Endothelial cell of hepatic sinusoid (primary cell): ENCODE data around the gene TPRG1L.

ENCODE experiments used
- in situ Hi-C: cut with HindIII; loops from 2 replicates; pipeline ENCODE4 v1.10.0; 2017; ENCODE audit warnings: low sequenced_read_pairs

Gene TPRG1L

GRCh38 chr1:3626025-3626424 is 1.2 kb downstream of the TPRG1L start:
- in situ Hi-C loops, result loop anchor here (5.0 kb wide), 1 partner anchor 74 kb away; no protein-coding TSS in a partner anchor

DNA sequence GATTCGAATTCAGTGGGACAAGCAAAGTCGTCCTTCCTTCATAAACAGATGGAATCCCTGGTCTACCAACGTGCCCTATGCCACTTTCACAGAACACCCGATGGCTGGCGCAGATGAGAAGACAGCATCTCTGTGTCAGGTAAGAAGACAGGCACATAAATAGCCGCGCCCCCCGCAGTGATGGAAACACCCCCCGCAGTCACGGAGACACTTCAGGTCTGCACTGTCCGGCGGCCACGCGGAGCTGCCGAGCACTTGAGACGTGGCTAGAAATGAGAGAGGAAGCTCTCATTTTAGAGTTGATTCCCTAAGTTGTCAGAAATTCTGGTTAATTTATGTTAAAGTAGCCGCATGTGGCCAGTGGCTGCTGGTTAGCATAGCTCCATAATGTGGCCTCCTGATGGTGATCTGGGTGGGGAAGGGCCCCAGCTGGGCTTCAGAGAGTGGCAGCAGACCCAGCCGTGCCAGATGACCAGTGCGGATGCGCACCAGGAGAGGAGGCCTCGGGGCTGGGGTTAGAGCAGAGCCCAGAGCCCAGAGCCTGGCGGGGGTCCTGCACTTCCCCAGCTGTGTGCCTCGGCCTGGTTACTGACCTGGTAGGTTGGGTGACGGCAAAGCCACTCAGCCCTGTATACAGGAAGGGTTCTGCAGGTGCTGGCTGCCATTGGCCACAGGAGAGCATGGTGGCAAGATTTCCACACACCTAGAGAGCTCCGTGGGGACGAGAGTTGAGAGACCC is 2.9 kb downstream of the TPRG1L start:
- in situ Hi-C loops, result loop anchor here (5.0 kb wide), 1 partner anchor 75 kb away; no protein-coding TSS in a partner anchor

GRCh38 chr1:3628445-3628844 is 3.6 kb downstream of the TPRG1L start:
- in situ Hi-C loops, result loop anchor here (5.0 kb wide), 1 partner anchor 76 kb away; no protein-coding TSS in a partner anchor

GRCh38 chr1:3629561-3630160 is 4.8 kb downstream of the TPRG1L start:
- in situ Hi-C loops, result loop anchor here (5.0 kb wide), 1 partner anchor 77 kb away; no protein-coding TSS in a partner anchor

DNA sequence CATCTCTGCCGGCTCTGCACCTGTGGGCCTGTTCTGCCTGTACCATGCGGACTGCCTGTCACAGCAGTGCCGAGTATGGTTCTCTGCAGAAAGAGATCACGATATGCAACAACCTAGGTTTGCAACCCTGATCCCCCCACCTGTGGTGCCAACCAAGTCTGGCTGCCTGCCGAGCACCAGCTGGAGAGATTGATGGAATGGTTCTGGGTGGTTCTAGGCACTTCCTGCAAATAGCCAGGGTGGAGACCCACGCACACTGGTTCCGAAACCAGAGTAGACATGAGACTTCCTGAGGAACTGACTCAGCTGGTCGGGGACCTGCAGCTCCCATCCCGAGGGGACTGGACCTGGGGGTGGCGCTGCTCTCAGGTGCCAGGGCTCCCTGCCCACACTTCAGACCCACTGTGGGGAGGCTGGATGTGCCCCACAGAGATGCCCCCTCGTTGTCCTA is 5.4 kb downstream of the TPRG1L start:
- in situ Hi-C loops, result no loop called here

- in situ Hi-C loops, result no loop called here
These were observed 6.1 kb downstream of the TPRG1L start for GRCh38 chr1:3630914-3631313.

DNA sequence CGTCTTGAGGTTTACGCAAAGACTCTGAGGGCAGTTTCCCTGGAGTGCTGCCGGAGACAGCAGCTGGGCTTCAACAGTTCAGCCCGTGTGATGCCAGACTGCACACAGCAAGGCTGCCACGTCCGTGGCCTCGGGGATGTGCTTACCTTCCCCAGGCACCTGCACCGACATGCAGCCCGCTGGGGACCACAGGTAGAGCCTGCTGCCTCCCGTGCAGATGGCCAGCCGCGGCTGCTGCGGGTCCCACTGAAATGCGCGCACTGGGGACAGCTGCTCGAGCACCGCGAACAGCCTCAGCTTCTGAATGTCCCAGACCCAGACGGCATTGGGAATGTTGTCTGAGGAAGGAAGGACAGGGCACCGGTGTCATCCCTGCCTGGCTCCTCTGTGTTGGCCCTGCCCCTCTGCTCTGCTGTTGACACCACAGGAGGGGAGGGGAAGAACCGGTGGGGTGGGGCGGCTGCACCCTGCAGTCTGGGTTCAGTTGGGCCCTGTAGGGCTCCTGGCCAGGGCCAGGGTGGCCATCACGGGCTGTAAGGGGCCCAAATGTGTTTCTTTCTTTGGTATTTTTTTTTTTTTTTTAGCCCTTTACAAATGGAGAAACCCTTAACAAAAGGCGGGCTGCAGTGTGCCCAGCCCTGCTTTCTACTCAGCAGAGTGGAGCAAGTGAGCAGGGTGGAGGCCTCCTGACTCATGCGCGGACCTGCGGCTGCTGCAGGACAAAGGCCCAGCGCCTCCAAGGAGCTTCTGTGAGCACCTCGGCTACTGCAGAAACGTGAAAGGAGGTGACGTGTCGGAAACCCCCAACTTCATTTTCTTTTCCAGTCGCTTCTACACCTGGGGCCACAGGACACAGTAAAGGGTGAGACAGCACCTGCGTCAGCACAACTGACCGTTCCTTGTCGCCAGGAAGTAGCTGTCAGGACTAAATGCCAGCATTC is 6.8 kb downstream of the TPRG1L start:
- in situ Hi-C loops, result no loop called here

DNA sequence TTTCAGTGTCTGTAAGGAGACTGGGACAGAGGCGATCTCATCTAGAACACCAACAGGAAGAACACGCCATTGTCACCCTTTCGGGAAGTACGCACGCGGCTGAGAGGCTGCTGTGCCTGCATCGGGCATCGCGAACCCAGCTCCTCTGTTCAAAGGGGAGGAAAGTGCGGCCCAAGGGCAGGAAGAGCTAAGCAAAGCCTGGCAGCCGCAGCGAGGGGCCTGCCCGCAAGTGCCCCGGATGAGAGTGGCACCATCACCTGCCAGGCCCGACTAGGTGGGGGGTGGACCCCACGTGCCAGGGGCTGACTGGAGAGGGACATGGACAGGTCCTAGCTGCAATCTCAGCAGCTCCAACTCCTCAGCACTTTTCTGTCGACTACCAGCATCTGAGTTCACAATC is 7.5 kb downstream of the TPRG1L start:
- in situ Hi-C loops, result no loop called here

GRCh38 chr1:3632716-3633343 is 8.0 kb downstream of the TPRG1L start:
- in situ Hi-C loops, result no loop called here

GRCh38 chr1:3633344-3634058 is 8.7 kb downstream of the TPRG1L start:
- in situ Hi-C loops, result no loop called here

DNA sequence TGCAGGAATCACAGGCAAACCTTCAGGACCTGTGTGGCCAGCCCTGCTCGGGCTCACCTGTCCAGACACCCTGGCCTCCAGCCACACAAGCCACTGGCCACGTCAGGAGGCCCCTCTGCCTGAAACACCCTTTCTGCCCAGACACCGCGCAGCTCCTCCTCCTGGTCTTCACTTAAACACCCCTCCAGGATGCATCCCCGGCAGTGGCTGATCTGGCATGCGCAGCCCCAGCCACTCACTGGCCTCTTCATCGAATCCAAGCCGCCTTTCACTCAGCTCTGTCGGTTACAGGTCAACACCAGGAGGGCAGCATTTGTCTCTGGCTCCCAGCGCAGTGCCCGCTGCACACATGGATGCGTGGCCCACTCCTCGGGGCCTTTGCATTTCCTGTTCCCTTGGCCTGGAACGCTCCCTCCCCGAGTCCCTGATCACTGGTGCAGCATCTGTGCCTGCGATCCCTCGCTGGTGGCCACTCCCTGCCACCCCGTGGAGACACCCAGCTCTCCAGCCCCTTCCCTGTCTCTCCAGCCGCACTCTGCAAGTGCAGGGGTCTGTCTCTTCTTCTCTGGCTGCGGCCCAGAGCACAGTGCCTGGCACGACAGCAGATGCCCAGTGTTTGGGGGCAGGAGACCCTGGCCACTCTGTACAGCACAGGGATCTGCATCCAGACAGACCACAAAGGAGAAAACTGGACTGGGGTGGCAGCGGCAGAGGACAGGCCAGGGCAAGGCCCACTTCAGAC is 9.4 kb downstream of the TPRG1L start:
- in situ Hi-C loops, result no loop called here

DNA sequence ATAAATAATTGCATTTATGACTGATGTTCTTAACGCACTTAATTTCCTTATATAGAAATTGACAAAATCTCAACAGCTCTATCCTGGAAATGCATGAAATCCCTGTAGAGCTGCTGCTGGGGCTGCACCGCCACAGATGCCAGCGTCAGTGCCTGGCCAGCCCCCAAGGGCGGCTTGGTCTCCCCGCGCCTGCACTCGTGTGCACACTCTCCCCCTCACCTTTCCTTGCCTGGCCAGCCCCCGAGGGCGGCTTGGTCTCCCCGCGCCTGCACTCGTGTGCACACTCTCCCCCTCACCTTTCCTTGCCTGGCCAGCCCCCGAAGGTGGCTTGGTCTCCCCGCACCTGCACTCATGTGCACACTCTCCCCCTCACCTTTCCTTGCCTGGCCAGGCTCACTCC is 11.3 kb downstream of the TPRG1L start:
- in situ Hi-C loops, result no loop called here

GRCh38 chr1:3636531-3636930 is 11.7 kb downstream of the TPRG1L start:
- in situ Hi-C loops, result no loop called here

GRCh38 chr1:3638027-3638426 is 13.2 kb downstream of the TPRG1L start:
- in situ Hi-C loops, result no loop called here

DNA sequence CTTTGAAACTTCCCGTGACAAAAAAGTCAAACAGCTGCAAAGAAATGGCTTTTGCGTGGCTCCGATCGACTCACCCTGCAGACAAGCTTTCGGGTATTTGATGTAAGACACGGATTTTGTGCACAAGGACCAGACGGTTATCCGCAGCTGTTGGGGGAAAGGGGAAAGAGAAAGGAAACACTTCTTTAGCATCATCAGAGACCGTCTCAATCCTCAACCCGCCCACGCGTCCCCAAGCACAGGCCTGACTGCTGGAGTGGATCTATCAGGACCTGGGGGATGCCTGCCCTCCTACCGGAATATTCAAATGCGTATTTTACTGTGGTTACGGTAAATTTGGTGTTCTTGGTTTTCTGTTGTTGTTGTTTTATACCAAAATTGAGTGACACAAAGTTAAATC is 13.9 kb downstream of the TPRG1L start:
- in situ Hi-C loops, result no loop called here

GRCh38 chr1:3639397-3639911 is 14.6 kb downstream of the TPRG1L start:
- in situ Hi-C loops, result no loop called here

DNA sequence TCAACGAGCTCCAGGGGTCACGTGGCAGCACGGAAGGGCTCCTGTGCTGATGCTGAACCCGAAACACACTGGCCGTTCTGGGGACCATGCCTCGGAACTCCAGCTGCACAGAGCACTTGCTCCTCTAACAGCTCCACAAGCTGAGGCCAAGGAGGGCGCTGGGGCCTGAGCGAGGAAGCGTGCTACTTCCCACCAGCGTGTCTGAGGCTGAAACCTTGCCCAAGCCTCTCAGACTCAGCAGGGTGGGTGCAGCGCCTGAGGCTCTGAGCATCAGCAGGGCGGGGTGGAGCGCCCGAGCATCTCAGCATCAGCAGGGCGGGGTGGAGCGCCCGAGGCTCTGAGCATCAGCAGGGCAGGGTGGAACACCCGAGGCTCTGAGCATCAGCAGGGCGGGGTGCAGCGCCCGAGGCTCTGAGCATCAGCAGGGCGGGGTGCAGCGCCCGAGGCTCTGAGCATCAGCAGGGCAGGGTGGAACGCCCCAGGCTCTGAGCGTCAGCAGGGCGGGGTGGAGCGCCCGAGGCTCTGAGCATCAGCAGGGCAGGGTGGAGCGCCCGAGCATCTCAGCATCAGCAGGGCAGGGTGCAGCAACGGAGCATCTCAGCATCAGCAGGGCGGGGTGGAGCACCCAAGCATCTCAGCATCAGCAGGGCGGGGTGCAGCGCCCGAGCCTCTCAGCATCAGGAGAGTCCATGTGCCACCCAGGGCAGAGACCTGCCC is 15.5 kb downstream of the TPRG1L start:
- in situ Hi-C loops, result loop anchor here (10.0 kb wide), 1 partner anchor 105 kb away; no protein-coding TSS in a partner anchor

GRCh38 chr1:3641046-3641760 is 16.4 kb downstream of the TPRG1L start:
- in situ Hi-C loops, result loop anchor here (10.0 kb wide), 1 partner anchor 104 kb away; no protein-coding TSS in a partner anchor
